HCT116 (cell line): Measurements from ENCODE around the gene UGT1A6. TPM values are rescaled to one million over a fixed set of nuclear protein-coding genes. Genes with fewer than 3 reads are reported as not detected.

Source experiments
- ATAC-seq: fragments of 200-7000 bp; cut with Tn5 transposase; 2 replicates; pipeline ENCODE4 v1.9.1; 2020; ENCODE audit warnings: mild to moderate bottlenecking, moderate library complexity
- BruUV-seq: library from RNA; stranded (reverse); fragments of 400-500 nt; replicated peaks from 2 replicates; lab custom pipeline; 2021; lab: Mats Ljungman, UMichigan
- CTCF ChIA-PET: fragments of 300-600 bp; sonication (Branson Sonifier 250); formaldehyde crosslinking; loops from one replicate; lab custom pipeline; 2021; ENCODE audit warnings: antibody characterized with exemption; lab: Charles Lee
- POLR2A ChIA-PET: fragments of 300-600, 350-600 bp; sonication (Branson Sonifier 250); formaldehyde crosslinking; loops from one replicate; lab custom pipeline; 2021; ENCODE audit warnings: antibody characterized with exemption; lab: Charles Lee
- RAD21 ChIA-PET, 2 experiments: fragments of 300-600 bp; sonication (Branson Sonifier 250); formaldehyde crosslinking; loops; one replicate each; lab custom pipeline; 2023; ENCODE audit warnings: low total read pairs in 2 of 2; ENCODE audit not compliant: uncharacterized antibody in 2 of 2, unreplicated experiment in 2 of 2, low non-redundant PET in 1 of 2; lab: Charles Lee
- DNase-seq: peaks from one replicate; pipeline ENCODE4 v3.0.0-alpha.2; 2010; ENCODE audit warnings: low read depth, low spot score
- H2AFZ ChIP-seq: fragments of 200-600 bp; shearing (Covaris generic), sonication (generic); 2 replicates; pipeline ENCODE4 v1.6.1; 2017; ENCODE audit warnings: low read depth, mixed run types, mixed read lengths, antibody characterized with exemption, low read length; ENCODE audit not compliant: poor library complexity, severe bottlenecking
- H3K27ac ChIP-seq: 2 replicates; pipeline ENCODE4 v1.5.1; 2012; ENCODE audit warnings: low read depth, low read length
- H3K27me3 ChIP-seq: fragments of 200-600 bp; sonication (generic); 2 replicates; pipeline ENCODE4 v1.6.1; 2016; ENCODE audit warnings: mixed run types, low read length, mixed read lengths; ENCODE audit not compliant: insufficient read depth
- H3K36me3 ChIP-seq, 2 experiments: fragments of 200-500 bp in 1 of 2; fragments of 200-600 bp in 1 of 2; sonication (Bioruptor generic) in 1 of 2; sonication (generic) in 1 of 2; 2 replicates each; pipeline versions ENCODE4 v1.5.1 to v1.6.1; 2014 to 2016; ENCODE audit warnings: low read length in 2 of 2, inconsistent platforms in 1 of 2, mixed read lengths in 1 of 2, mixed run types in 1 of 2; ENCODE audit not compliant: insufficient read depth in 2 of 2, control insufficient read depth in 1 of 2
- H3K4me1 ChIP-seq, 2 experiments: fragments of 200-600 bp in 1 of 2; sonication (generic) in 1 of 2; 2 replicates each; pipeline versions ENCODE4 v1.5.1 to v1.6.1; 2012 to 2017; ENCODE audit warnings: low read length in 2 of 2, inconsistent platforms in 1 of 2, mild to moderate bottlenecking in 1 of 2, mixed read lengths in 1 of 2, mixed run types in 1 of 2, moderate library complexity in 1 of 2; ENCODE audit not compliant: insufficient read depth in 2 of 2, control insufficient read depth in 1 of 2
- H3K4me2 ChIP-seq: fragments of 200-600 bp; sonication (generic); 2 replicates; pipeline ENCODE4 v1.6.1; 2017; ENCODE audit warnings: mixed run types, low read length, mixed read lengths
- H3K4me3 ChIP-seq, 2 experiments: fragments of 200-600 bp in 1 of 2; sonication (generic) in 1 of 2; replicated peaks in 1 of 2; 2 replicates each; pipeline ENCODE4 v1.5.1; 2011 to 2016; ENCODE audit warnings: low read length in 2 of 2, control low read depth in 1 of 2, low read depth in 1 of 2, mild to moderate bottlenecking in 1 of 2, mixed read lengths in 1 of 2, mixed run types in 1 of 2
- H3K79me2 ChIP-seq: fragments of 200-600 bp; sonication (generic); 2 replicates; pipeline ENCODE4 v1.6.1; 2017; ENCODE audit warnings: mild to moderate bottlenecking, mixed run types, low read length, moderate library complexity, mixed read lengths; ENCODE audit not compliant: insufficient read depth
- H3K9ac ChIP-seq: fragments of 200-600 bp; sonication (generic); 2 replicates; pipeline ENCODE4 v1.6.1; 2016; ENCODE audit warnings: low read length, mixed read lengths
- H3K9me2 ChIP-seq: fragments of 200-600 bp; sonication (generic), shearing (Covaris generic); 2 replicates; pipeline ENCODE4 v1.6.1; 2017; ENCODE audit warnings: mixed run types, mild to moderate bottlenecking, moderate library complexity; ENCODE audit not compliant: insufficient read depth
- H3K9me3 ChIP-seq, 2 experiments: fragments of 200-500 bp in 1 of 2; fragments of 200-600 bp in 1 of 2; sonication (Bioruptor generic) in 1 of 2; sonication (generic) in 1 of 2; 2 replicates each; pipeline ENCODE4 v1.6.1; 2014 to 2017; ENCODE audit warnings: low read length in 2 of 2, mixed read lengths in 2 of 2, inconsistent platforms in 1 of 2, low read depth in 1 of 2, mild to moderate bottlenecking in 1 of 2, mixed run types in 1 of 2, moderate library complexity in 1 of 2; ENCODE audit not compliant: control insufficient read depth in 1 of 2, insufficient read depth in 1 of 2
- H4K20me1 ChIP-seq: fragments of 200-600 bp; sonication (generic), shearing (Covaris generic); 2 replicates; pipeline ENCODE4 v1.6.1; 2017; ENCODE audit warnings: mixed run types, mild to moderate bottlenecking, moderate library complexity; ENCODE audit not compliant: insufficient read depth
- ATF3 ChIP-seq: IDR thresholded peaks from 2 replicates; pipeline ENCODE4 v1.6.1; 2012
- CBX3 ChIP-seq: IDR thresholded peaks from 2 replicates; pipeline ENCODE4 v1.6.1; 2012; ENCODE audit warnings: low read depth
- CEBPB ChIP-seq: IDR thresholded peaks from 2 replicates; pipeline ENCODE4 v1.6.1; 2012; ENCODE audit warnings: low read depth
- CTCF ChIP-seq, 3 experiments: fragments of 200-600 bp in 1 of 3; sonication (generic) in 1 of 3; IDR thresholded peaks in 2 of 3; conservative IDR thresholded peaks in 1 of 3; 2 replicates each; pipeline ENCODE4 v1.5.1; 2012 to 2017; ENCODE audit warnings: low read depth in 2 of 3, low read length in 2 of 3, antibody characterized with exemption in 1 of 3, borderline replicate concordance in 1 of 3, control low read depth in 1 of 3, mild to moderate bottlenecking in 1 of 3, mixed read lengths in 1 of 3, mixed run types in 1 of 3, moderate library complexity in 1 of 3; ENCODE audit not compliant: insufficient read depth in 1 of 3
- EGR1 ChIP-seq: IDR thresholded peaks from 2 replicates; pipeline ENCODE4 v1.6.1; 2012; ENCODE audit warnings: low read depth
- FOSL1 ChIP-seq: IDR thresholded peaks from 2 replicates; pipeline ENCODE4 v1.6.1; 2012; ENCODE audit warnings: low read depth
- JUND ChIP-seq: IDR thresholded peaks from 2 replicates; pipeline ENCODE4 v1.6.1; 2012
- POLR2A ChIP-seq: IDR thresholded peaks from 2 replicates; pipeline ENCODE4 v1.7.0; 2011; ENCODE audit warnings: borderline replicate concordance; ENCODE audit not compliant: insufficient read depth, insufficient read length; ENCODE audit errors: extremely low read depth
- SIN3A ChIP-seq: IDR thresholded peaks from 2 replicates; pipeline ENCODE4 v1.6.1; 2012; ENCODE audit warnings: low read depth
- SP1 ChIP-seq: IDR thresholded peaks from 2 replicates; pipeline ENCODE4 v1.6.1; 2012; ENCODE audit warnings: low read depth
- SRF ChIP-seq: IDR thresholded peaks from 2 replicates; pipeline ENCODE4 v1.6.1; 2012; ENCODE audit warnings: low read depth
- YY1 ChIP-seq: IDR thresholded peaks from 2 replicates; pipeline ENCODE4 v1.6.1; 2011; ENCODE audit warnings: low read length, low read depth, moderate library complexity, mild to moderate bottlenecking; ENCODE audit not compliant: insufficient replicate concordance; ENCODE audit errors: extremely low read depth
- ZFX ChIP-seq: fragments of 450-650 bp; IDR thresholded peaks from 2 replicates; pipeline ENCODE4 v1.6.1; 2017
- ZNF274 ChIP-seq: fragments of 200-500 bp; sonication (Bioruptor generic); IDR thresholded peaks from 2 replicates; pipeline ENCODE4 v1.6.1; 2014; ENCODE audit warnings: mild to moderate bottlenecking, low read depth, low read length, inconsistent platforms
- intact Hi-C: fragments of 100-400 bp; cut with micrococcal nuclease; formaldehyde crosslinking; loops from 2 replicates; pipeline ENCODE4 v1.10.0; 2022
- total RNA-seq: library from RNA; stranded (reverse); gene quantifications from one replicate; pipeline ENCODE4 v1.2.1, GENCODE V29; 2021; ENCODE audit not compliant: unreplicated experiment
- TF ChIP-seq, protein P1 (sequence below): IDR thresholded peaks from 2 replicates; pipeline ENCODE4 v1.6.1; 2012
- TF ChIP-seq, protein P2 (sequence below): IDR thresholded peaks from 2 replicates; pipeline ENCODE4 v1.6.1; 2012; ENCODE audit warnings: low read depth

Gene UGT1A6
- total RNA-seq, 1 experiment from 2014 or later: not detected

DNA sequence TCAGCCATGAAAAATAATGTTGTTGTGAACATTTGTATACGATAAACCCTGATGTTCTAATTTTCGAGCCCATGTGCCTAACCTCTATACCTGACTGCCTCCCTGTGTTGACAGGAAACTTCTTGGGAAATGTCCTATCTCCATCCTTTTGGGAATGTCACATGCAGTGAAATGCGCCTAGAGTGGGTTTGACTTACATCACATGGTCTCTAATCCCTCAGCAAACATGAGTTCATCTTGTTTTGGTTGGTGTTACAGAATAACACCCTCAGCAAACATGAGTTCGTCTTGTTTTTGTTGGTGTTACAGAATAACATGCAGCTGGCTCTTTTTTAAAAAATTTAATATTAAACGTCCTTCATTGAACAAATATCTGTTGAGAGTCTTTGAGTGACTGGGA lies 4.3 kb upstream of the UGT1A6 start:
- no peak for ATAC-seq
- Histone ChIP-seq H3K27me3 (no peaks in the 10 kb centered on the region), H3K36me3 (no peaks in the 10 kb centered on the region), H3K4me2 (no peak overlapping the region), H3K4me3 (no peak overlapping the region), H4K20me1 (no peaks in the 10 kb centered on the region), H3K27ac (no peak overlapping the region), H3K9ac (no peak overlapping the region), H2AFZ (no peak overlapping the region), H3K79me2 (no peaks in the 10 kb centered on the region), H3K9me3 (no peaks in the 10 kb centered on the region), H3K9me2 (no peaks in the 10 kb centered on the region), H3K4me1 (no peaks in the 10 kb centered on the region)
- RAD21 ChIA-PET: no interaction called here
- intact Hi-C loops: no loop called here
- POLR2A ChIA-PET: no interaction called here
- no peak for TF ChIP-seq YY1
- TF ChIP-seq, protein P1, sequence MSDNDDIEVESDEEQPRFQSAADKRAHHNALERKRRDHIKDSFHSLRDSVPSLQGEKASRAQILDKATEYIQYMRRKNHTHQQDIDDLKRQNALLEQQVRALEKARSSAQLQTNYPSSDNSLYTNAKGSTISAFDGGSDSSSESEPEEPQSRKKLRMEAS: no peak
- no peak for TF ChIP-seq ATF3
- DNase-seq: no peak
- BruUV-seq: no TSS peak
- CTCF ChIA-PET: interaction anchor here (1.4 kb wide), 1 partner anchor 23 kb away, joined by 5 read pairs; no protein-coding TSS in a partner anchor

GRCh38 chr2:233689031-233689430 lies 3.7 kb upstream of the UGT1A6 start:
- ChIA-PET RAD21 (no interaction called here), CTCF (interaction anchor here (1.4 kb wide), 1 partner anchor 22 kb away, joined by 5 read pairs; no protein-coding TSS in a partner anchor), POLR2A (no interaction called here)
- Histone ChIP-seq H3K4me2 (no peak overlapping the region), H3K9me2 (no peaks in the 10 kb centered on the region), H3K79me2 (no peaks in the 10 kb centered on the region), H3K27ac (no peak overlapping the region), H3K4me1 (no peaks in the 10 kb centered on the region), H3K9me3 (no peaks in the 10 kb centered on the region), H4K20me1 (no peaks in the 10 kb centered on the region), H2AFZ (no peak overlapping the region), H3K36me3 (no peaks in the 10 kb centered on the region), H3K9ac (no peak overlapping the region), H3K27me3 (no peaks in the 10 kb centered on the region), H3K4me3 (no peak overlapping the region)
- ATAC-seq (no peak), DNase-seq (no peak)
- intact Hi-C loops: no loop called here
- no TSS peak for BruUV-seq
- TF ChIP-seq JUND (no peak), ZFX (no peak), SIN3A (no peak), FOSL1 (no peak), CEBPB (no peak), ATF3 (no peak), SP1 (no peak), POLR2A (no peak), CBX3 (no peak), EGR1 (no peak), CTCF (IDR thresholded peaks at IDR 0.05 in 2 of 3, conservative IDR thresholded peaks at IDR 0.05 in 1 of 3; ENCODE audit: borderline replicate concordance in 1 of 3, insufficient read depth in 1 of 3, low read depth in 2 of 3, low read length in 2 of 3) (no peak), YY1 (no peak), SRF (no peak), ZNF274 (no peak)
- TF ChIP-seq, protein P2, sequence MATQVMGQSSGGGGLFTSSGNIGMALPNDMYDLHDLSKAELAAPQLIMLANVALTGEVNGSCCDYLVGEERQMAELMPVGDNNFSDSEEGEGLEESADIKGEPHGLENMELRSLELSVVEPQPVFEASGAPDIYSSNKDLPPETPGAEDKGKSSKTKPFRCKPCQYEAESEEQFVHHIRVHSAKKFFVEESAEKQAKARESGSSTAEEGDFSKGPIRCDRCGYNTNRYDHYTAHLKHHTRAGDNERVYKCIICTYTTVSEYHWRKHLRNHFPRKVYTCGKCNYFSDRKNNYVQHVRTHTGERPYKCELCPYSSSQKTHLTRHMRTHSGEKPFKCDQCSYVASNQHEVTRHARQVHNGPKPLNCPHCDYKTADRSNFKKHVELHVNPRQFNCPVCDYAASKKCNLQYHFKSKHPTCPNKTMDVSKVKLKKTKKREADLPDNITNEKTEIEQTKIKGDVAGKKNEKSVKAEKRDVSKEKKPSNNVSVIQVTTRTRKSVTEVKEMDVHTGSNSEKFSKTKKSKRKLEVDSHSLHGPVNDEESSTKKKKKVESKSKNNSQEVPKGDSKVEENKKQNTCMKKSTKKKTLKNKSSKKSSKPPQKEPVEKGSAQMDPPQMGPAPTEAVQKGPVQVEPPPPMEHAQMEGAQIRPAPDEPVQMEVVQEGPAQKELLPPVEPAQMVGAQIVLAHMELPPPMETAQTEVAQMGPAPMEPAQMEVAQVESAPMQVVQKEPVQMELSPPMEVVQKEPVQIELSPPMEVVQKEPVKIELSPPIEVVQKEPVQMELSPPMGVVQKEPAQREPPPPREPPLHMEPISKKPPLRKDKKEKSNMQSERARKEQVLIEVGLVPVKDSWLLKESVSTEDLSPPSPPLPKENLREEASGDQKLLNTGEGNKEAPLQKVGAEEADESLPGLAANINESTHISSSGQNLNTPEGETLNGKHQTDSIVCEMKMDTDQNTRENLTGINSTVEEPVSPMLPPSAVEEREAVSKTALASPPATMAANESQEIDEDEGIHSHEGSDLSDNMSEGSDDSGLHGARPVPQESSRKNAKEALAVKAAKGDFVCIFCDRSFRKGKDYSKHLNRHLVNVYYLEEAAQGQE: no peak
